ENCODE results near the gene TENM3. TPM values are rescaled to one million over a fixed set of nuclear protein-coding genes. Genes with fewer than 3 reads are reported as not detected.
A peak's percentile ranks its signal among the peaks of the same experiment; 100 is the strongest.

TENM3 gene
- total and polyA plus RNA-seq, 2 of the 8 experiments (the other 6 are each of a cell fraction or from before 2014, with no cell fraction given) = 36.9 to 69.3 TPM

DNA sequence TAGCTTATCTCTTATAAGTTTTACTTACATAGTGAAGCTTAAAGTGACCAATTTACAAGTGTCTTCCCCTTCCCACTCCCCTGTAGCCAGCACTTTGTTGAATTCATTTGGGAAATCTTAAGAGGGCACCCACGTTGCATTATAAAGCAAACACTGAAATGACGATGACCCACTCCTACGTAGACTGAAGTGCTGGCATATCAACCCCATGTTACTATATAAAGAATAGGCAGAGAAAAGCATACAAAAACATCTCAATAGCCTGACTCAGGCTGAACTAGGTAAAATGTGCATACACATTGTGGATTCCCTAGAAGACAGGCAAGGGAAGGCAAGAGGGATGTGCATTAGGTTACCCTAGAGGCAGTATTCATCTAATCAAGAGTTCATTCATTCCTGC is 313.4 kb downstream of the TENM3 start:
- Histone ChIP-seq H4K5ac (ENCODE audit: insufficient read length, low read depth, low read length) (no peak overlapping the region), H3K36me3 (ENCODE audit: control insufficient read depth in 2 of 4, insufficient read depth in 4 of 4, low read length in 3 of 4) (no peaks in the 10 kb centered on the region), H3K56ac (replicated peaks; ENCODE audit: insufficient read length, low read depth, low read length) (no peak overlapping the region), H4K20me1 (replicated peaks in 1 of 2; ENCODE audit: control insufficient read depth in 1 of 2, insufficient read depth in 2 of 2, low read length in 2 of 2) (no peaks in the 10 kb centered on the region), H3K18ac (ENCODE audit: extremely low read depth, low read length) (0 out of 2 replicates have a peak overlapping the region, but pooled peaks have one; percentile 34), H4K8ac (ENCODE audit: extremely low read depth, insufficient read depth, low read length) (no peak overlapping the region), H3K27ac (ENCODE audit: low read depth, low read length) (no peak overlapping the region), H2AK5ac (ENCODE audit: low read depth, low read length) (no peak overlapping the region), H3K4me1 (replicated peaks in 1 of 4; ENCODE audit: control insufficient read depth in 3 of 4, insufficient read depth in 4 of 4, low read length in 3 of 4) (peaks cover 3 to 45% (median 22%) of the 10 kb centered on the region in 4 experiments; a peak in 6 of 7 replicates), H2BK5ac (ENCODE audit: low read depth, low read length) (no peak overlapping the region), H2AFZ (ENCODE audit: low read length) (no peak overlapping the region), H3K9ac (replicated peaks in 1 of 4; ENCODE audit: extremely low read depth in 1 of 4, low read depth in 3 of 4, low read length in 3 of 4) (peak overlapping the region in 1 of 4 experiments; percentile 18; a peak in 1 of 7 replicates), H3K4me3 (ENCODE audit: extremely low read depth in 1 of 4, insufficient read depth in 2 of 4, low read depth in 3 of 4, low read length in 4 of 4) (no peak overlapping the region), H2BK15ac (ENCODE audit: low read length) (no peak overlapping the region), H3K9me3 (ENCODE audit: insufficient read depth in 2 of 2, low read depth in 1 of 2, low read length in 1 of 2) (no peaks in the 10 kb centered on the region), H2BK120ac (replicated peaks; ENCODE audit: low read depth, low read length) (peak overlapping the region; percentile 73), H3K23me2 (ENCODE audit: low read depth, low read length) (no peaks in the 10 kb centered on the region; the same call in 1 of the 2 replicates), H3K4ac (replicated peaks; ENCODE audit: insufficient read length, low read depth, low read length) (no peak overlapping the region), H3K79me2 (ENCODE audit: control insufficient read depth in 1 of 2, insufficient read depth in 2 of 2, low read length in 2 of 2) (peaks cover 0 to 41% of the 10 kb centered on the region in 2 experiments; a peak in 3 of 4 replicates), H2BK12ac (ENCODE audit: low read depth, low read length) (no peak overlapping the region), H3K79me1 (ENCODE audit: low read depth, low read length) (no peaks in the 10 kb centered on the region; the same call in 1 of the 2 replicates), H3K23ac (ENCODE audit: insufficient read length) (no peak overlapping the region), H3K14ac (ENCODE audit: insufficient read length) (no peak overlapping the region), H3K27me3 (replicated peaks in 1 of 4; ENCODE audit: control insufficient read depth in 3 of 4, extremely low read depth in 1 of 4, insufficient read depth in 3 of 4, low read length in 3 of 4) (no peaks in the 10 kb centered on the region), H4K91ac (replicated peaks; ENCODE audit: insufficient read length, low read length) (peak overlapping the region; percentile 45), H3K4me2 (ENCODE audit: insufficient read depth in 1 of 2, low read depth in 2 of 2, low read length in 2 of 2) (peak overlapping the region; percentile 15 to 50; a peak in 2 of 4 replicates), H2BK20ac (ENCODE audit: low read length) (0 out of 2 replicates have a peak overlapping the region, but pooled peaks have one; percentile 0)
- DNase-seq (ENCODE audit: low read depth in 1 of 2, low spot score in 2 of 2) (no peak), FAIRE-seq (peak; percentile 28)
- POLR2A ChIA-PET (ENCODE audit: partially characterized antibody) = interaction anchor here (1.4 to 1.8 kb wide), 2 partner anchors 11 to 21 kb away, joined by 5 to 10 read pairs; no protein-coding TSS in a partner anchor
- 30% methylated on average over 3 of the region's 3 CpGs; no CpG with 5 or more reads in 1 of the 2 experiments for WGBS, 2 experiments (ENCODE audit: extremely low coverage in 1 of 2, insufficient coverage in 1 of 2, insufficient read length in 1 of 2, insufficient replicate concordance in 2 of 2, low coverage in 1 of 2, low lambda C conversion rate in 2 of 2, missing lambda C conversion rate in 1 of 2)
- CTCF ChIA-PET (ENCODE audit: partially characterized antibody) = interaction anchor here (0.7 to 1.3 kb wide), 5 partner anchors 9 to 414 kb away, joined by 3 read pairs; no protein-coding TSS in a partner anchor
- TF ChIP-seq SIRT6 (IDR thresholded peaks at IDR 0.05; ENCODE audit: low read length) = no peak
- TF ChIP-seq SAP30 (IDR thresholded peaks at IDR 0.05; ENCODE audit: insufficient read depth, insufficient replicate concordance, low read length) = no peak
- TF ChIP-seq CBX5 (IDR thresholded peaks at IDR 0.05; ENCODE audit: low read depth, low read length) = no peak
